Stimulated activated CD4-positive, alpha-beta T cell treated with anti-CD3 and anti-CD28 coated beads, TNF-alpha, amount 100 ng/mL, for 24 hours (primary cell): ENCODE measurements around the gene DISC1.
"Not testable (repeated sequence)": the region's sequence is repeated elsewhere in the genome, so short reads cannot be mapped to it uniquely, and the experiment has no call there.

Source experiments
- DNase-seq, 3 experiments: peaks; one replicate each; pipeline ENCODE4 v3.0.0-alpha.2; 2020; ENCODE audit warnings: low read depth in 3 of 3

Gene DISC1

DNA sequence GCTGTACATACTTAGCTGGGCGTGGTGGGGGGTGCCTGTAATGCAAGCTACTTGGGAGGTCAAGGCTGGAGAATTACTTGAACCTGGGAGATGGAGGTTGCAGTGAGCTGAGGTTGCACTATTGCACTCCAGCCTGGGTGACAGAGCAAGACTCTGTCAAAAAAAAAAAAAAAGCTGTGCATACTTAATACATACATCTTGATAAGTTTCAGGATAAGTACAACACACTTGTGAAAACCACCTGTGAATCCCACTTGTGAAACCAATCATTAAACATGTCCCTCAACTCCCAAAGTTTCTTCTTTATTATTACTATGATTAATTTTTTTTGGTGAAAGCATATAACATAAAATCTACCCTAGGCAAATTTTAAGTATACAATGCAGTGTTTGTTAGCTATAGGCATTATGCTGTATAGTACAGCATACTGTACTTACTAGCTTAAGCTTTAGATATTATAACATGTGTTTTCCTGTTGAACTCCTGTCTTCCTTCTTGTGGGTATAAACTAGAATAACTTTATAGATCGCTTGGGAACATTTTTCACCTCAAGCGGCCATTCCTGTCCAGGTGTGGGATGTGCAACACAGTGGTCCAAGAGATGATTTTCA is 41.4 kb downstream of the DISC1 start:
- no peak for DNase-seq

DNA sequence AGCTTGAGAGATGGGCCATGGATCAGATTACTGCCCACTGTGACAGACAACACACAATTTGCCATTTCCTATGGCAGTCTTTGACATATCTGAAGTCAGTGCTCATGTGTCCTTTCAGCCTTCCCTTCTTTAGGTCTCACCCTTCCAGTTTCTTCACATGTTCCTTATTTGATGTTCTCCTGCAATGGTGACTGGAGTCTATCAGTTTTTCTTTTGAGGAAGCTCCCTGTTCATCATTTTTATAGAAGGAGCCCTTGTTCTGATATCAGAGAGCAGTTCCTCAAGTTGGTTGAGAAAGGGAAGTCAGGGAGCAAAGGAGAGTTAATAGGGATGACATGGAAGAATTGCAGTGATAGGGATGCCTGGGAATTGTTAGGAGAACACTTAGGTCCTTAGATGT is 42.2 kb downstream of the DISC1 start:
- no peak for DNase-seq

DNA sequence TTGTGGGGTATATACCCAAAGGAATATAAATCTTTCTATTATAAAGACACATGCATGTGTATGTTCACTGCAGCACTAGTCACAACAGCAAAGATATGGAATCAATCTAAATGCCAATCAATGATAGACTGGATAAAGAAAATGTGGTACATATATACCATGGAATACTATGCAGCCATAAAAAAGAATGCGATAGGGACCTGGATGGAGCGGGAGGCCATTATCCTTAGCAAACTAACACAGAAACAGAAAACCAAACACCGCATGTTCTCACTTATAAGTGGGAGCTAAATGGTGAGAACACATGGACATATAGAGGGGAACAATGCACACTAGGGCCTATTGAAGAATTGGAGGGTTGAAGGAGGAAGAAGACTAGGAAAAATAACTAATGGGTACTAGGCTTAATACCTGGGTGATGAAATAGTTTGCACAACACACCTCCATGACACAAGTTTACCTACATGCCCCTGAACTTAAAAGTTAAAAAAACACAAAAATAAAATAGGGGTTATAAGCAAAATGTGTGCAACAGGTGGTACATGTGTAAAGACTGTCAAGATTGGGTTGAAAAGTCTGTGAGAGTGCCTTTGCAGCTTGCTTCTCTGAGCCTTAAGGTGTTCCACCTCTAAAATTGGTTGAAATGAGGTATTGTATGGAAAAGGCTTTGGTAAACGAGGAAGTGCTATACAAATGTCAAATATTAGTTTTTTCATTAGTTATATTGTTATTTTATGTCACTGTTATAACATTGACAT is 43.5 kb downstream of the DISC1 start:
- not testable (repeated sequence) for DNase-seq

DNA sequence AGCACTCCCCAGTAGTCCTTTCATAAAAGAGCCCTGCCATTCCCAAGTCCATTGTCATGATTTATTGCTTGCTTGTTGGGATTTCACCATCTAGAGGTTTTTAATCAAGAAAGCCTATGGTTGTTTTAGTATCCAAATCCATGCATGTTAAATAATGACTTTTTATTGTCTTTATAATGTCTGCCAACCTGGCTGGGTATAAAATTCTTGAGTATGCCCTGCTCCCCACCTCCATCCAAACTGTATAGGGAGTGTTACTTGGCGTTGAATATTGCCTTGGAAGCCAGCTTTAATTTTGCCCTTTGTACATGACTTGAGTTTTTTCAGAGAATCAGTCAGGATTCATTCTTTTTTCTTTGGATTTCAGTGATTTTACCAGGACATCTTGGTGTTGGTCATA is 44.2 kb downstream of the DISC1 start:
- no peak for DNase-seq

DNA sequence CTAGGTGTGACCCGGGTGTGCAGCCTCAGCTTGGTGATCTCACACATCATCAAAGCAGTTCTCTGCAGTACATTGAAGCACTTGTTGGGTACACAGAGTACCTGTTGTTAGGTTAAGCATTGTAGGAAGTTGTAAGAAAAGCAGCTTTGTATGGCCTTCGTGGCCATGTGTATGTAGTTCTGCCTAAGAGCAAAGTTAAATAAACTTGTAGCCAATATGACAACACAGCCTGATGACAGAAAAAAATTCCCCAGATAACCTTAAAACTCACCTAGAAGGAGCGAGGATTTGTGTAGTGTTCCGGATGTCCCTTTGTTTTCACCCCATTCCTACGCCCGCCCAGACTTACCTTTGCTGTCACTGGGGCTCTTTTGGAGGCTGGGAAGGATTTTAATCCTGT is 48.0 kb downstream of the DISC1 start:
- no peak for DNase-seq

DNA sequence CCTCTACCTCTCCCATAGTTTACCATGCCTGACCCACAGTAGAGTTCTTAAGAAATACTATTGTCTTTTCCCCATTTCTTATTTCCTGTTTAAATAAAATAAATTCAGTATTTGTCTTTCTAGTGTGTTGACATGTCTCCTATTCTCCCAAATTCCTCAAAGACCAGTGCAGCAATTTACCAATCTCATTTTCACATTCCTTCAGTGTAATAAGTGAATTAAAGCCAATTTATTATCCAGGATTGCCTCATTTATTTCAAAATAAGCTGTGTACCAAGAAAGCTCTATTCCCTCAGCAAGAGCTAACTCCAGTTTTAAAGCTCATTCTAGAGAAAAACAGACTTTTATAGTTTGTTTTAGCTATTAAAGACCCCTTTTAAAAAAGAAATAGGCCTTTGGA is 49.9 kb downstream of the DISC1 start:
- DNase-seq: no peak

DNA sequence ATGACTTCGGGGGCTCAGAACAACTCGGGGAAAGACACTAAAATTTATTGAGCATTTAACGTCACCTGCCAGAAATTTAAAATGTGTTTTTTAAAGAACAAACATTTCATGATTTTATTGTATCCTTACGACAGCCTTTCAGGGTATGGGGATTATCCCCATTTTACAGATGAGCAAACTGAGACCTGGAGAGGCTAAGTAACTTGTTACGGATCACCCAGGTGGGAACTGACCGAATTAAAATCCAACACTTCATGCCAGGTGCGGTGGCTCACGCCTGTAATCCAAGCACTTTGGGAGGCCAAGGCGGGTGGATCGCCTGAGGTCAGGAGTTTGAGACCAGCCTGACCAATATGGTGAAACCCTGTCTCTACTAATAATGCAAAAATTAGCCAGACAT is 50.9 kb downstream of the DISC1 start:
- DNase-seq: no peak

DNA sequence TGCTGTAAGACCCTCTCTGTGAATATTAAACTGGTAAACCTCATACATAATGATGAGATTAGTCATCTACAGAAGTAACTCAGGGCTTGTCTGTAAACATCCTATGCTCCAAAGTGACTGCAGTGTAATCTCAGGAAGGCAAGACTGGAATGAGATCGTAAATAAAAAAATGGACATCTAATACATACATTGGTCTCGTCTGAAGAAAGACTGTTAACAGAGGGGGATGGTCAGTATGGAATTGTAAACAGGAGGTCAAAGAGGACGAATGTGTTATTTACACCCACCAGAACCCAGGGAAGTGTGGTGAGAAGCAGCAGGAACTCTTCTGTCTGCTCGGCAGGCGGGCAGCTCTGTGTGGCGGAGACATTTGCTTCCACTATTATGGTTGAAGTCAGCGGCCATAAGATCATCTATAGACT is 51.4 kb downstream of the DISC1 start:
- no peak for DNase-seq

DNA sequence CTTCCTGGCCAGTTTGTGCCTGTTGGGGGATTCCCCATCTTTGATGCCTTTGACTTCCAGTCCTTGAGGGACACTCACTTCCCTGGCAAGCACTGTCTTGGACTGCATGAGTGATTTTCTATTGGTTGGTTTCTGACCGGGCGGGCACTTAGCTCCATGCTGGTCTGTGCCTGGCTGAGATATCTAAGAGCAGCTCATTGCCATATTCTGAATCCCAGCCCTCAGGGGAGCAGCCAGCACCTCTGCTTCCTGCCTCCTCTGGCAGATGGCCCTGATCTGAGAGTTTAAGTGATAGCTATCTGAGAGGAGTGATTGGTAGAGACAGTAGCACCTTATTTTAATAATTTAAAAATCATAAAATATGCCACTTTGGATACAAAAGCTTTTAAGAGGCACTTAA is 52.5 kb downstream of the DISC1 start:
- DNase-seq: no peak

DNA sequence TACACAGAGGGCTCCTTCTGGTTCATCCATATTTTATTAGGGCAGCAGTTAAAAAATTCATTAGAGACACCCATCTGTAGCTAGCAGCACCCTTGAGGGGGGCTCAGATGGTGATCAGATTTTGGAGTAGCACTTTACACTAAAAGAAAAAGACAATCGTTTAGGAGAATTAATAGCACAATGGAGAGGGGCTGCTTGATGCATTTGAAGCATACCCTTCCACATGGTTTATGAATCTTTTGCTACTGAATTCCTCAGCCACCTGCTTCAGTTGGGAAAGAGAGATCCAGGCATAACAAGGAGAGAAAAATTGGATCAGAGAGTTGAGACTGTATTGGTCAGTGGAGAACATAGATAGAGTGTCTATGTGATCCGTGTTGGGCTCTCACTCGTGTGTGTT is 54.4 kb downstream of the DISC1 start:
- no peak for DNase-seq

DNA sequence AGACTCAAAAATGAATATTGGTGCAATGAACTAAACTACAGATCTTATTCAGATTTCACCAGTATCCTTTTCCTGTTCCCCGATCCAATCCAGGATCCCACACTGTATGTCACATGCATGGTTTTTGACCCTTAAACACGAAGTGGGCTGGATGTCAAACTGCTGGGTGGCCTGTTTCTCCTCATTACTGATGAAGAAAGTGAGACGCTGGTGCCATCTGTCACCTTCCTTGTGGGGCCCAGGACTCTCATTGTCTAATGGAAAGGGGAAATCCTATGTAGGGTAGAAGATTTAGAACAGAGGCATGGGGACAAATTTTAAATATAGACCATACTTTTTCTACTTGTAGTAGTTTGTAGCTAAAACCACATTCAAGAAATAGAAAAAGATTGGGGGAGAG is 56.2 kb downstream of the DISC1 start:
- DNase-seq: no peak

DNA sequence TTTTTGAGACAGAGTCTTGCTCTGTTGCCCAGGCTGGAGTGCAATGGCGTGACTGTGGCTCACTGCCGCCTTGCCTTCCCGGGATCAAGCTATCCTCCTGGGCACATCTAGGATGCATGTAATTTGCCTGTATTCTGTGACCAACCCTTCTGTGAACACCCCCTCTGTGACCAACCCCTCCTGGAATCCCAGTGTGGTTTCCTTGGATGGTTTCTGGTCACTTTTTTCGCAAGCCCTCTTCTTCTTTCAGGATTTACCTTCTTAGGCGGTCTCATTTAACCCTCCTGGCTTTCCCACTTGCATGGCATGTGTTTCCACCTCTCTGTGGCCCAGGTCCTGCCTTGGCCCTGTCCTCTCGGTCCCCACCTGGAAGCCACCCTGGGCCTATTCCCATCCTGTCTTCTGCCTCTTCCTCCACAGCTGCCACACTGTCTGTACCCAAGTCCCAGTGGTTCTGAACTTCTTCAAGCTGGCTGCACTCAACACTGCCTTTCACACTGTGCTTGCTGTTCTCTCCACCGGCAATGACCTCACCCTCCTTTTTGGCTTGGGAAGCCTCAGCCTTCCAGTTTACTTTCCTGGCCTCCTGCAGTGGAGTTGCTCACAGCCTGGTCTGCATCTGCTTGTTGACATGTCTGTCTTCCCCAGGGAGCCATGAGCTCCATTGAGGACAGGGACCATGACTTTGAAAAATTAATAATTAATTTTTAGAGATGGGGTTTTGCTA is 57.0 kb downstream of the DISC1 start:
- DNase-seq: no peak

DNA sequence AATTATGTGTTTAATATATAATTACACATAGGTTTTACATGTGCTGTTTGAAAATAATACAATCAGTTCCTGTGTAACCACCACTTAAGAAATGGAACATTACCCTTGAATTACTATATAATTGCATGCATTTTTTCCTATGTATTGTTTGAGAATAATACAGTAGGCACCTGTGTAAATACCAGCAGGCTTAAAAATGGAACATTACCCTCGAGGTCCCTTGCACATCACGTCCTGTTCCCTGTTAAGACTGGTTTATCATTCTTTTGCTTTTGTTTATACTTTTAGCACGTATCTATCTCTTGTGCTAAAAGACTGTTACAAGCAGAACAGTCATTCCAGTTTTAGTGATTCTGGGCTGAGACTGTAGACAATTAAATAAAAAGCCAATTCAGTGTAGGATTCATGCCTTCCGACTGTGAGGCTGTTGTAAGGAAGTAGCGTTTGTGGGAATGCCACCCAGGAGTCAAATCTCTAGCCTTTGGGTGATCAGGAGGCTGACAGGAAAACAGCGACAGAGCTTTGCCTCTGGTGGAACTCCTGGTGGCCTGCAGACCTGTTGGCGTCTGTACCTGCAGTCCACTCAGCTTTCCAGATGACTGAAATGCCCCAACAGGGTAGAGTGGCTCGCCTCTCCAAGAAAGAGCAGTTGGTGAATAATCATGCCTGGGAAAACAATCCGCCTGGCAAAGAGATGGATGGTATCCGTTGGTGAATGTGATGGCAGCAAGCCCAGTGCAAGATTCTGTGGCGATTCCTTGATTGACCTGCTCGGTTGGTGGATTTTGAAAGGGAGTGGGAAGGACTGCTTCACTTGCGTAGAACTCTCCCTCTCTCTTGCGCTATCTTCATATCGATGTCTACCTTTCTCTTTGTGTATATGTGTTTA is 58.0 kb downstream of the DISC1 start:
- no peak for DNase-seq

DNA sequence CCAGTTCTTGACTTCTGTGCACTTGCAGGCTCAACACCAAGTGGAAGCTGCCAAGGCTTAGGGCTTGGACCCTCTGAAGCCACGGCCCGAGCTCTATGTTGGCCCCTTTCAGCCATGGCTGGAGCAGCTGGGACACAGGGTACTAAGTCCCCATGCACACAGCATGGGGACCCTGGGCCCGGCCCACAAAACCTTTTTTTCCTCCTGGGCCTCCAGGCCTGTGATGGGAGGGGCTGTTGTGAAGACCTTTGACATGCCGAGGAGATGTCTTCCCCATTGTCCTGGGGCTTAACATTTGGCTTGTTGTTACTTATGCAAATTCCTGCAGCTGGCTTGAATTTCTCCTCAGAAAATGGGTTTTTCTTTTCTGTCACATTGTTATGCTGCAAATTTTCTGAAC is 59.8 kb downstream of the DISC1 start:
- DNase-seq: no peak

DNA sequence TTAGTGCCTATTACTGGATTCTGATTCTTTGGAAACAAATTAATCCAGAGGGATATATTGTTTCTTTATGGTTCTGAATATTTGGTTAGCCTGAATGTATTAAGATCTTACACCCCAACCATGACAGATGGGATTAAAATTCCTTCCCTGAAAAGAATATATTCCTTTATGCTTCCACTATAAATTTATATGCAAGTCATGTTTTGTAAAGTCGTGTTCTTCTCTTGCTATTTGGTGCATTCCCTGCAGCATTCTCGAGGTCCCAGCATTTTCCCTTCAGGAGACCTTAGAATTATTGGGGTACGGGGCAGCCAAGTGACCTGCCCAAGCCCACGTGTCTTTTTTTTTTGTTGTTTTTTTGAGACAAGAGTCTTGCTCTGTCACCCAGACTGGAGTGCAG is 62.4 kb downstream of the DISC1 start:
- DNase-seq: no peak

DNA sequence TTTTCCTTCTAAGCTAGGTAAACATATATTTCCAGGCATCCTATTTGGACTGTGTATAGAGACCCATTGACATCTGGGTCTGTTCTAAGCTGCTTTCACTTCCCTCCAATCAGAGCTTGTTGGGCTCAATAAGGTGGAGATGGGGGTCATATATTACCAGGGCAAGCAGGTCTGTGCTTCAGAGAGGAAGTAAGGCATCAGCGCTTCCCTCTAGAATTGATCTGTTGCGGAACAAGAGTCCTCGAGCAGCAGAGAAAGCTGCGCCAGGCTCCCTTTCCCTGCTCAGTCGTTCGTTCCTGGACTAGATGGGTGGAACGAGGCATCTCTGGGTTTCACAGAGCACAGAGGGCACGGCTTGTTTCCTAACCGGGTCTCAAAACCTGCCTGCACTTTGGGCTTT is 63.5 kb downstream of the DISC1 start:
- no peak for DNase-seq

DNA sequence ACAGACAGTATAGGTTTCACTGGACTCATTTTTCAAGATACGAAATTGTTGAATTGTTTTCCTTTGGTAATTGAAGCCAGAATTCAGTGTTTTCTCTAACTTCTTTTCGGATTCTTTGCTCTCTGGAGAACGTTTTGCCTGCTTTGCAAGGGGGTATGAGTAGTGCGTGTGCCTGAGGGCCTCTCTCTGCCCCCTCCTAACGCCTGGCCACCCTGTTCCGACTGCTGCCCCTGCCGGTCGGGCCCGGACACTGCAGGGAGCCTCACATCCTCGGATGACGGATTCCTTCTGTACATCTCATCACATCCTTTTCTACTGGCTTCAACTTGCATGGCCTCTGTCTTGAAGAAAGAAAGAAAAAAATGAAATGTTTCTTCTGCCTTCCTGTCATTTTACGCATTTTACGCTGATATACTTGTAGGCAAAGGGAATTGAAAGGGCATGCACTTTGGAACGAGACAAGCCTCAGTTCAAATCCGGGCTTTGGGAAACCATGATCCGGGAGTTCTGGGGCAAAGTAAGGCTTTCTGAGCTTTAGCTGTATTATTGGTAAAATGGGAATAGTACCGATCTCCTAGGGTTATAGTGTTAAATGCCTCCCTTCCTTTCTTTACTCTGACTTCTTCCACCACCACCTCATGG is 65.1 kb downstream of the DISC1 start:
- no peak for DNase-seq

DNA sequence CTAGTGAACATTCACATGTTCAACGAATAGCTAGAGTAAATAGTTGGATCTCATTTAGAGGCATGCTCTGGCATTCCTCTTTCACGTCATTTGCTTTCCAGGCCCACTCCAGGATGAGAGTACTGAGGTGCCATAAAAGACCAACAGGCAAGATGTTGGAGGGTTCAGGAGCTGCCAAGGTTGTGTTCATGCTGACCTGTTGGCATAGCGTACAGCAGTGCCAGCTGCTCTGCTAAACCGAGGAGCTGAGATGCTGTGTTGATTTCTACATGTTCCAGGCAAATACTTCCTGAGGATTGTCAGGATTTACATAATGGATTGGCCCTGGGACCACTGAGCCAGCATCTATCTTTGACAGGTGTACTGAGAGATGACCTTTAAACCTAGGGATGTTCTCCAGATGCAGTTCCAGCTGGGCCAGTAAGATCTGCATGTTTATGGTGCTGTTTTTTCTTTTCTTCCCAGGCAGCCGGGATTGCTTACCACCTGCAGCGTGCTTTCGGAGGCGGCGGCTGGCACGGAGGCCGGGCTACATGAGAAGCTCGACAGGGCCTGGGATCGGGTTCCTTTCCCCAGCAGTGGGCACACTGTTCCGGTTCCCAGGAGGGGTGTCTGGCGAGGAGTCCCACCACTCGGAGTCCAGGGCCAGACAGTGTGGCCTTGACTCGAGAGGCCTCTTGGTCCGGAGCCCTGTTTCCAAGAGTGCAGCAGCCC is 66.9 kb downstream of the DISC1 start:
- no peak for DNase-seq

DNA sequence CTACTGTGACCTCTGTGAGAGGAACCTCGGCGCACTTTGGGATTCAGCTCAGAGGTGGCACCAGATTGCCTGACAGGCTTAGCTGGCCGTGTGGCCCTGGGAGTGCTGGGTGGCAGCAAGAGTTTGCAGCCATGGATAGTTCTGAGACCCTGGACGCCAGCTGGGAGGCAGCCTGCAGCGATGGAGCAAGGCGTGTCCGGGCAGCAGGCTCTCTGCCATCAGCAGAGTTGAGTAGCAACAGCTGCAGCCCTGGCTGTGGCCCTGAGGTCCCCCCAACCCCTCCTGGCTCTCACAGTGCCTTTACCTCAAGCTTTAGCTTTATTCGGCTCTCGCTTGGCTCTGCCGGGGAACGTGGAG is 67.5 kb downstream of the DISC1 start:
- no peak for DNase-seq

DNA sequence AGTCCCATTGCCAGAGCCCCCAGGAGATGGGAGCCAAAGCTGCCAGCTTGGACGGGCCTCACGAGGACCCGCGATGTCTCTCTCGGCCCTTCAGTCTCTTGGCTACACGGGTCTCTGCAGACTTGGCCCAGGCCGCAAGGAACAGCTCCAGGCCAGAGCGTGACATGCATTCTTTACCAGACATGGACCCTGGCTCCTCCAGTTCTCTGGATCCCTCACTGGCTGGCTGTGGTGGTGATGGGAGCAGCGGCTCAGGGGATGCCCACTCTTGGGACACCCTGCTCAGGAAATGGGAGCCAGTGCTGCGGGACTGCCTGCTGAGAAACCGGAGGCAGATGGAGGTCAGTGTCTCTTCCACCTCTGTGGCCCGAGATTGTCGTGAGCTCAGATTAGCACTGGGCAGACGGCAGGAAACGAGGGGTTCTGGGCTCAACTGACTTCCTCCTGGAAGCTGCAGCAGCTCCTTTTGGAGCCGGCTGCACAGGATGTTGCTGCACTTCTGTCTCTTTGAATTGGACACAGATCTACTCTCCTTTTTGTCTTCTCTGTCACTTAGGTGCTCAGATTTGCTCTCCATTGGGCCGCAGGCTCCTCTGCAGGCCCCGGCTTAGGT is 68.0 kb downstream of the DISC1 start:
- DNase-seq: no peak
